ENCODE measurements around the gene DMD.

GRCh38 chrX:31506360-31506759 is 1705.0 kb downstream of the DMD start:
- TF ChIP-seq CTCF (IDR thresholded peaks at IDR 0.05) (no peak), EZH2phosphoT487 (IDR thresholded peaks at IDR 0.05) (no peak), EZH2 (IDR thresholded peaks at IDR 0.05) (no peak)

All from neural progenitor cell (in vitro differentiated cells).